ENCODE results near the gene DNPEP.

DNPEP gene

DNA sequence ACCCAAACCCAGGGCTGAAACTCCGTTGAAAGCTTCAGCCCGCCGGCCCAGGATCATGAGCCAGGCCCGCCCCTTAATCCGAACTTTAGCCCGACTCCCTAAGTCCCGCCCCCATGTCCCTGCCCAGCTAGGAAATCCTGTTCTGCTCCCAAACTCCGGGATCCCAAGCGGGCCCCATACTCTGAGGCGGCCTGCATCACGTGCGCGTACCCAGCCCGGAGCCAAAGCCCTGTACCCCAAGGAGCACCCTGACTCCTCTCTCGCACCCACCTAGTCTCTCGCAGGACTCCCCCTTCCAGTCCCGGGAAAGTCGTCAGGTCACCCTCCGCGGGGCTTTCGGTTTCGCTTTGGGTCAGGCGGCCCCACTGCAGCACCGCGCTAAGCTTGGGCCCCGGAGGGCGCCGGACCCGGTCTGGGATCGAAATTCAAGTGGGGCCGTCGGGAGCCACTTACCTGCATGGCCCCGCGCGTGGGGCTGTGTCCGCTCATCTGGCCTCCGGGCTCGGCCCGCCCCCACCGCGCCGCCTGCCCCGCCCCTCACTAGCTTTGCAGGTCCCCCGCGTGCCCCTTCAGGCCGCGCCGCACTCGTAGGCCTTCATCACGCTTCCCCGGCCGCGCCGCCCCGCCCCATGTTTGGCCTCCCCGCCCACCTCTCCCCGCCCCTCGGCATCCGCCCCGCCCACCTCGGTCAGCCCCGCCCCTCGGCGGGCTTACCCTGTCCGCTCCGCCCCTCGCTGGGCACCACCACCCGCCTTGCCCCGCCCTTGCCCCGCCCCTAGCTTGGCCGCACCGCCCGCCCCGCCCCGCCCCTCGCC lies at the start of gene DNPEP:
TSS of gene DNPEP (minus strand) at position 607 of the 815 bp plus-strand sequence. CDS start at position 489, 118 bp downstream.
- peak; percentile 78 to 86 for DNase-seq

DNA sequence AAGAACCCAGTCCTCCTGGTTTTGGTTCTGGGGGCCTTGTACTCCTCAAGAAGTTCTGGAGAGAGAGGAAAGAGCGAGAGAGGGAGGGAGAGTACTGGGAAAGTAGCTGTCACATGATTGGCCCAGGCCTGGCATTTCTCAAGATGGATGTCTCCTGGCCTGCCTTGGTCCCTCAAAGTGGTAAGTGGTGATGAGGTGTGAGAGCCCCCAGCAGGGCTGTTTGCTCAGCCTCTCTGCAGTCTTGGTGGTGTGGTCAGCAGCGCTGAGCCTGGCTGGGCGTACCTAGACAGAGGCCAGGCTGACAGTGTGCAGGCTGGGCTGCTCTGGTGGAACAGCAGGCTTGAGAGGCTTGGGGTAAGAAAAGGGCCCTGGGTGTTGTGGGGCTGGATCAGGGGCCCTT lies 49.4 kb upstream of the DNPEP start:
- DNase-seq = no peak

DNA sequence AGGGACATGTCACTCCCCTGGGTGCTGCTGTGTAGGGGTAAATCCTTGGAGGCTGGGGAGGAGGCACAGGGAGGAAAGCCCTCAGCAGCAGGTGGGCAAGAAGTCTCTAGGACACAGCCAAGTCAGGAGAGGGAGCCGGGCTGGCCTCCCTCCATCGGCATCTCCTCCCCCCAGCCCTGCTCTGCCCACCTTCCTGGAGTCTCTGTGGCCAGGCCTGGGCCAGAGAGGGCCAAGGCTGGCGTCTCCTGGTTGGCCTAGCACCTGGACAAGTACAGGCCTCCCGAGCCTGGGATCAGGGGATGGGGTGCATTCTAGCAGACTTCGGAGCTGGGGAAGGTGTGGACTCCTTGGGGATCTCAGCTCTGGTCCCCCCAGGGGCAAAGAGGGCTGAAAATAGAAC lies 48.8 kb upstream of the DNPEP start:
- DNase-seq = no peak

DNA sequence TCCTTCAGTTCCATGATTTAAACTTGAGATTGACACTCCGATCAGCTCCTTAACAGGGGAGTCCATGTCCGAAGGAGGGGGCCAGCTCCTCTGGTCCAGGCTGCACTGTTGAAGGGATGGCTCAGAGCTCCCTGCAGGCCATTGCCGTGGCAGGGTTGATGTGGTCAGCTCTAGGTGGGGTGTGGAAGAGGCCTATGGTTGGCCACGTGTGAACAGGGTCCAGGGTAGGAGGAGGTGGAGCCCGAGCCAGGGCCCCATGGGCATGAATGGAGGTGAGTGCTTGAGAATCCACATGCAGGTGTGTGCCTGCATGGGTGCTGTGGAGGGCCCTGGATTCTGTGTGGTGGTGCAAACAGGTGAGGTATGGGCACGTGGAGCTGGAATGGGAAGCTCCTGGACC lies 48.0 kb upstream of the DNPEP start:
- DNase-seq = no peak

DNA sequence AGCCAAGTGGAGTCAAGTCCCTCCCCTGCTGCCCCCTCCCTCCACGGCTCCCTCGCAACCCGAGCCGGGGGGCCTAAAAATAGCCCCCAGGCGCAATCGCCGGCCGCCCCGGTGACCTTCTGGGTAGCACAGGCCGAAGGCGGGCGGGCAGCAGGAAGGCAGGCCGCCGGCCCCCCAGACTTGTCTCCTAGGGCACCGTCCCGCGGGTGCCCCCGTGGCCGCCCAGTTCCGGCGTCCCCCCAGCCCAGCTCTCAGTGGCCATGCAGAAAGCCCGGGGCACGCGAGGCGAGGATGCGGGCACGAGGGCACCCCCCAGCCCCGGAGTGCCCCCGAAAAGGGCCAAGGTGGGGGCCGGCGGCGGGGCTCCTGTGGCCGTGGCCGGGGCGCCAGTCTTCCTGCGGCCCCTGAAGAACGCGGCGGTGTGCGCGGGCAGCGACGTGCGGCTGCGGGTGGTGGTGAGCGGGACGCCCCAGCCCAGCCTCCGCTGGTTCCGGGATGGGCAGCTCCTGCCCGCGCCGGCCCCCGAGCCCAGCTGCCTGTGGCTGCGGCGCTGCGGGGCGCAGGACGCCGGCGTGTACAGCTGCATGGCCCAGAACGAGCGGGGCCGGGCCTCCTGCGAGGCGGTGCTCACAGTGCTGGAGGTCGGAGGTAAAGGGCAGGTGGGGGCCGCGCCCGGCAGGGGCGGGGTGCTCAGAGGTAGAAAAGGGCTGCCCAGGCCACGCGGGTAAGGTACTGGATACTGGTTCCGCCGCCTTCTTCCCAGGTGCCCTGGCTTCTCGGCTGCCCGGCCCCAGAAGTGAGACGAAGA lies 47.2 kb upstream of the DNPEP start, which contains the start of gene SPEG:
TSS of gene SPEG (plus strand) at position 126 of the 808 bp plus-strand sequence. CDS start at position 261, 135 bp downstream.
- no peak for DNase-seq

DNA sequence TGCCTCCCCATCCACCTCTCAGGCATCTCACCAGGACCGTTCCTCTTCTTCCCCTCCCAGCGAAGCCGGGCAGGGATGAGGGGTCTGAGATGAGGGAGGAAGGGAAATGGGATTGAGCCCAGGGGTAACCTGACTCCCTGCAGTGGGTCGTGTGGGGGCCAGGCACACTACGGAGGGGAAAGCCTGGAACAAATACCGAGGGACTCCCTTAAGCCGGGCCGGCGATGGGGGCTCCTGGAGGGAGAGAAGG lies 46.7 kb upstream of the DNPEP start:
- no peak for DNase-seq

DNA sequence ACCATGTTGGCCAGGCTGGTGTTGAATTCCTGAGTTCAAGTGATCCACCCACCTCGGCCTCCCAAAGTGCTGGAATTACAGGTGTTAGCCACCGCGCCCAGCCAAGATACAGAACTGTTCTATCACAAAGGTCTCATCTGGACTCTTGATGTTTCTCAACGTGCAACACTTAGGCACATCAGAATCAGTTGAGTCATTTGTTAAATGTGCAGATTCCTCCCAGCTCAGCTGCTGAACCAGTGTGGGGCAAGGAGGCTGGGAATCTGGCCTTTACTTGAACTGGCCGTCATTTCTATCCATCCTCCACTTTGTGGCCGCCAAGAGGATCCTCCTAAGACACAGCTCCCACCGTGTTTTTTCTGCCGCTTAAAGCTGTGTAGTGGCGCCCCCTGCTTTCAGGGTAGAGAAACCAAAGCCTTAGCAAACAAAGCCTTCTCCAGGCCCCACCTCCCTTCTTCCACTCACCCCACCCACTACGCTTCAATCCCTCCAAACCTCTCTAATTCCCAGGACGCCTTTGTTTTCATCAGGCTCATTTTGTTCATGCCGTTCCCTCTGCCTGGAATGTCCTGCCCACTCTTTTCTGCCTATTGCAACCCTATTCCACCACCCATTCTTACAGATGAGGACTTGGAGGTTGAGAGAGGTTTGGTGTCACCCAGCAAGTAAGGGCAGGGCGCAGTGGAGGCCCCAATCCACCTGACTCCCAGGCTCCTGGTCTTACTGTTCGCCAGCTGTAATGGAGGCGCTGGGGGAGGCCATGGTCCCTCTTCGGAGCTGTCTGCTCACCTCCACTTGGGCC lies 46.2 kb upstream of the DNPEP start:
- peak in 1 of 2 experiments; percentile 25 for DNase-seq

DNA sequence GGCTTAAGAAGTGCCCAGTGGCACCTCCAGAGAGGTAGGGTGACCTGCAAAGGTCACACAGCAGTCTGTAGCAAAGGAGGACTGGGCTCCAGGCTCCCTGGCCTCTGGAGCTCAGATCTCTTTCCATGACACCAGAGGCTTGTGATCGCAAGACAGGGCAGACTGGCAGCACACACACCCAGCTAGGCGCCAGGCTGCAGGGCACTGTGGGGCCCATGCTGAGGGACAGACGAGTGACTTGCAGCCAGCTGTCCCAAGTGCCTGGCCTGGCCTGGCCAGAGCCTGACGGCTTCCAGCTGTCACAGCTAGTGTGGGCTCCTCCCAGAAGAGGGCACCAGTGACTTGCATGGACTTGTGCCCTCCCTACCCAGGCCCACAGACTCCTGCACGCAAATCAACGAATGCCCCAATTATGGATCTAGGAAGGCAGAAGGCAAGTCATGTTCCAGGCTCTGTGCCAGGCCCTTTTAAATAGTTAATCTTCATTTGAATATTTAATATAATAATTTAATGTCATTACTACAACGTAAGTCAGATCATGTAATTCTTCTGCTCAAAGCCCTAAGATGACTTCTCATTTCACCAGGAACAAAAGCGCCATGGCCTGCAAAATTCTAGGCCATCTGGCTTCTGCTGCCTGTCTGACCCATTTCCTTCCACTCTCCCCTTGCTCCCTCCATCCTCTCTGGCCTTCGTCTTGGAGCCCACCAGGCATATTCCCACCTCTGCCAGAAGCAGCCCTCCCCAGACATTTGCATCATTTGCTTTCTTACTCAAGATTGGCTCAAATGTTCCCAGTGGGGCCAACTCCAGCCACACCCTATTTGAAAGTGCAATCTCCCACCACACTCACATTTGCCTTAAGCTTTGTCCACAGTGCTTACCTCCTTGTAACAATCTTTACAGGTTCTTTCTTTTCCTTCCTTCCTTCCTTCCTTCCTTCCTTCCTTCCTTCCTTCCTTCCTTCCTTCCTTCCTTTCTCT lies 43.2 kb upstream of the DNPEP start:
- DNase-seq = peak; percentile 60 to 62

DNA sequence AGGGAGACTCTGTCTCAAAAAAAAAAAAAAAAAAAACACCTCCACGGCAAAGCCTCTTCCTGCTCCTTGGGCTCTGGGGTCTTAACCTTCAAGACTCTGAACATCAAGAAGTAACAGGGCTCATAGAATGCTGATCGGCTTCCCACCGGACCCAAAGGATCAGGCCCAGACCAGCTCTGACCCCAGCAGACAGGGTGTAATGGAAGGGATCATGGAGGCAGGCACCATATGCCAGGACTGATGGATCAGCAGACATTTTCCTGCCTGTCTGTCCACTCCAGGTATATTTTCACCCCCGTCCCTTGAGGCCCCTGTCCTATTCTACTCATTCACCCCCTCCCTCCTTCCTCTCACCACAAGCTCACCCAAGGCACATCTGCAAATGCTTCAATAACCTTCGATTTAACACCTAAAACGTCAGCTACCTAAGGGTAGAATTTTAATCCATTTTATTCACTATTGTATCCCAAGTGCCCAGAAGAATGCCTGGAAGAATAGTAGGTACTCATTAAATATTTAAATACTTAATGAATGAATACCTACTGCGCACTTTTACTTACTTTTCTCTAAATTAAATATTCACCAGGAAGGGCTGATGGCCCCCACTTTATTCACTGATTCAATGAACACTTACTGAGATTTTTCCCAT lies 42.4 kb upstream of the DNPEP start:
- DNase-seq = no peak

DNA sequence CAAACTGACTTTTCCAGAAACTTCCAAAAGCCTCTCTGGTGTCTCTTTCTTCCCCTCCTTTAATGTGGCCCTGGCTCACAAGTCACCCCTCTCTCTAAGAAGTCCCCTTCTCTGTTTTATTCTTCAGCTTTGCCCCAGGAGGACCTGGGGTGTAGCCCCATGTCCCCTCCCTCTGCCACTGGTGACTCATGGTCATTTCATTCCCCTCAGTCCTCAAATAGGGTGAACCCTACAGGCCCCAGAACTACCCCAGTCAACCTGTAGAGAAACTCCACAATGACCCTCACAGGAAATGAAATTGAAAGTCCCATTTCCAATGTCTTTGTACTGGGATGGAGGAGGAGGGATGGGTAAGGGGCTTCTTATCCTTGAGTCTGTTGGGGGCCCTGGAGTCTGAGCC lies 40.8 kb upstream of the DNPEP start:
- DNase-seq = no peak

DNA sequence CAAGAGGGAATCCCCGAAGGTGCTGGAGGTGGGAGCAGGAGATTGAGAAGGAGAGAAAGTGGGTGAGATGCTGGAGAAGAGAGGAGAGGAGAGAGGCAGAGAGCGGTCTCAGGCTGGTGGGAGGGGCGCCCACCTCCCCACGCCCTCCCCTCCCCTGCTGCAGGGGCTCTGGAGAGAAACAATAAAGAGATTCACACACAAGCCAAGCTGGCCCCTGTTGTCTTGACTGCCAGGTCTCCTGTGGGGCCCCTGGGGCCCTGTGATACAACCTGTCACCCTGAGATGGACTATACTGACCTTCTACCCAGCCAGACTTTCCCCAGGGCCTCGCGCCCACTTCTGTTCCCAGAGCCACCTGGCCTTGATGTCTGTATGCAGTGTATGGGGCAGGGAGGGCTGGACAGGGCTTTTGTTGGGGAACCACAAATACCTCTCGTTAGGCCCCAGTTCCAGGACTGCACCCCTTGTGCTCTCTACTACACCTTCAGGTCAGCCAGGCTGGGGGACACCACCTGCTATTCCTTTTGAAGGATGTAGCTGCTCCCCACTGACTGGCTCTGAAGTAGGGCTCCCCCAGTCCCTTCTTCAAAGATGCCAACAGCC lies 38.9 kb upstream of the DNPEP start:
- no peak for DNase-seq

DNA sequence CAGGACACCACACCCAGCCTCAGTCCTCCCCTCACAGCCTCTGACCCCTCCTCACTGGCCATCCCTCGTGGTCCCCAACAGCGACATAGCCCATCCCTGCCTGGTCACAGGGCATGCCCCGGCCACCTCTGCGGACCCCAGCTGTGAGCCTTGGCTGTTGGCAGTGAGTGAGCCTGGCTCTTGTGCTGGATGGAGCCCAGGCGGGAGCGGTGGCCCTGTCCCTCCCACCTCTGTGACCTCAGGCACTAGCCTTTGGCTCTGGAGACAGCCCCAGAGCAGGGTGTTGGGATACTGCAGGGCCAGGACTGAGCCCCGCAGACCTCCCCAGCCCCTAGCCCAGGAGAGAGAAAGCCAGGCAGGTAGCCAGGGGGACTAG lies 38.3 kb upstream of the DNPEP start:
- DNase-seq = no peak

DNA sequence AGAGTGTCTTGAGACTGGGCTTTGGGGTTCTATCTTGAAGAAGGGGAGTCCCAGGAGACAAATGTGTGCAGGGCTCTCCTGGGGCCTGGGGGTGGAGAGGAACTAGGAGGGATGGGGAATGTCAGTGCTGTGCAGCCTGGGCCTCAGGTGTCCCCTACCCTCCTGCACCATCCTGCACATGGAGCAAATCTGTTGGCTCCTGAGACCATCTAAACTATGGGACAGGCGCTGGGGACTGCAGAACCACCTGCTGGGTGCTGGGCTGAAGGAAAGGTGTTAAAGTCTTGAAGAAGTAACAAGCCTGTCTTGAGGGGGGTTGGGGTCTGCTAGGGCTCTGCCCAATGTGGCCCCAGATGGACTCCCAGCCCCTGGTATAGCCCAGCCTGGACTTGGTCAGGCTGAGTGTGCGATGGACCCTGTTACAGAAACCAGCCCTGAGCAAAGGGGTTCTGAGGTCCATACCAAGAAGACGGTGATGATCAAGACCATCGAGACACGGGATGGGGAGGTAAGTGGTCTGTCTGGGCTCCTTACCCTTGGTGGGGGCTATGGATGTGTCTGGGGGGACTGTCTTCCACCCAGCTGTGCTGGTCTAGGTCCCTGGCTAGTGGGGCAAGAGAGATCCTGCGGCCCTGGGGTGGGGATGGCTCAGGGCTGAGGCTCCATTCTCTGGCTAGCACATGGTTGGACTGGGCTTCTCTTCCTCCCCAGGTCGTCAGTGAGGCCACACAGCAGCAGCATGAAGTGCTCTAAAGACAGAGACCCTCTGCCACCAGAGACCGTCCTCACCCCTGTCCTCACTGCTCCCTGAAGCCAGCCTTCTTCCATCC lies 37.7 kb upstream of the DNPEP start:
- DNase-seq = no peak

DNA sequence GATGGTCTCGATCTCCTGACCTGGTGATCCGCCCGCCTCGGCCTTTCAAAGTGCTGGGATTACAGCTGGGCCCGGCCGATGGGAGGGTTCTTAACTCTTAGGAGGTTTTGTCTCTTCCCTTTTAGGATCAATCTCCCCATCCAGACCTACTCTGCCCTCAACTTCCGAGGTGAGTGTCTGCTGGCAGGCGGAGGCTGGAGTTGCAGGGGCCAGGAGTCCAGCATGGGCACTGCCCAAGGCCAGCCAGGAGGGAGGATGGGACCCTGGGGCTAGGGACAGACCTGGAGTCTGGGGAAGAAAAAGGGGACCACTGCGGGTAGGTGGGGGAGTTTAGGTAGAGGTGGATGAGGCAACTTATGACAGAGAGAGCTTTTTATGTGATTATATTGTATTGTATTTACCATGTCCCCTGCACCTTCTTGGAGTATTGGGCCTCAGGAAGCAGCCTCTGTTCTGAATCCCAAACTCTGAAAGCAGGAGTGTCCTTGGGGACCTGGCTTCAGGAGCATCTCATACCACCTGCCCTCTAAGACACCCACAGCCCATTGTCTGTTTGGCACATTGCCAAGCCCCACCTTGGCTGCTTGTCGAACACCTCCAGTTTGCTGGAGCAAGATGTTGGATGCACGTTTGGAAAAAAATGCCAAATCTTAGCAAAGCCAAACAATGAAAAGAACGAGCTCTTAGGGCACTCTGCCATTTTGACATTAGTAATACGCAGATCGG lies 36.1 kb upstream of the DNPEP start:
- DNase-seq = no peak

DNA sequence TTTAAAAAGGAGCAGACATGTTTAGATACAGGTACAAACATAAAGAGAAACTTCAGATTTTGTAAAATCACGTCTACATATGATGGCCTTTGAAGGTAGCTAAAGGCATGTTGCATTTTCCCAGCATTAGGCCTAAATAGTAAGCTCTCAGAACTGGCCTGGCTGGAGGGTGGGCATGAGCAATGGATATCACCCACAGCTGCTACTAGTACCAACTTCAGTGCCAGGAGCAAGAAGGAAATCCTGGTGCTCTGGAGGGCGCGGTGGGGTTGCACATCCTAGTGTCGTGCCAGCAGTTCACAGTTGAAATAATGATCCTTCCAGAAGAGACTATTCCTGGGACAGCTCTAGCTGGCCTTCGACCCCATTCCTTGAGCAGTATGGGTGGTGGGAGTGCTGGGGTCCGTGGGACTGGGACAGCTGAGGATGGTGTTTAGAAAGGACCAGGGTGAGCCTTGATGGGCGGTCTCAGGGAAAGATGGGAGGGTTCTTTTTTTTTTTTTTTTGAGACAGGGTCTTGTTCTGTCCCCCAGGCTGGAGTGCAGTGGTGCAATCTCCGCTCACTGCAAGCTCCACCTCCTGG lies 35.3 kb upstream of the DNPEP start:
- no peak for DNase-seq

DNA sequence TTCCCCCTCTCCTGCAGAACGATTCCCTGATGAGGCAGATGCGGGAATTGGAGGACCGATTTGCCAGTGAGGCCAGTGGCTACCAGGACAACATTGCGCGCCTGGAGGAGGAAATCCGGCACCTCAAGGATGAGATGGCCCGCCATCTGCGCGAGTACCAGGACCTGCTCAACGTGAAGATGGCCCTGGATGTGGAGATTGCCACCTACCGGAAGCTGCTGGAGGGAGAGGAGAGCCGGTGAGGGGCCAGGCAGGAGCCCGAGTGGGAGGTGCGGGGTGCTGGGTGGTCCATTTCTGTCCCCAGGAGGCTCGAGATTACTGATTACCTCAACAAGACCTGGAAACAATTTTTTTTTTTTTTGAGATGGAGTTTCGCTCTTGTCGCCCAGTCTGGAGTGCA lies 33.6 kb upstream of the DNPEP start:
- DNase-seq = no peak

DNA sequence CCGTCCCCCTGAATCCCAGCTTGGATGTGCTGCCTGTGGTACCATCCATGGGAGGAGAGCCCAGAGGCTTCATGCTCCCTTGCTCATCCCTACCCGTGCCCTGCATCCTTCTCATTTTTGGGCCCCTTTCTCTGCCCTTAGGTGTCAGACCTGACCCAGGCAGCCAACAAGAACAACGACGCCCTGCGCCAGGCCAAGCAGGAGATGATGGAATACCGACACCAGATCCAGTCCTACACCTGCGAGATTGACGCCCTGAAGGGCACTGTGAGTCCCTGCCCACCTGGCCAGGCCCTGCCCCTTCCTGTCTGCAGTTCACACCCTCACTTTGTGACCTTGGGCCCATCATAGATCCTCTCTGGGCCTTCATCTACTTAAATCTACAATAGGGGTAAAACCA lies 33.0 kb upstream of the DNPEP start:
- no peak for DNase-seq

DNA sequence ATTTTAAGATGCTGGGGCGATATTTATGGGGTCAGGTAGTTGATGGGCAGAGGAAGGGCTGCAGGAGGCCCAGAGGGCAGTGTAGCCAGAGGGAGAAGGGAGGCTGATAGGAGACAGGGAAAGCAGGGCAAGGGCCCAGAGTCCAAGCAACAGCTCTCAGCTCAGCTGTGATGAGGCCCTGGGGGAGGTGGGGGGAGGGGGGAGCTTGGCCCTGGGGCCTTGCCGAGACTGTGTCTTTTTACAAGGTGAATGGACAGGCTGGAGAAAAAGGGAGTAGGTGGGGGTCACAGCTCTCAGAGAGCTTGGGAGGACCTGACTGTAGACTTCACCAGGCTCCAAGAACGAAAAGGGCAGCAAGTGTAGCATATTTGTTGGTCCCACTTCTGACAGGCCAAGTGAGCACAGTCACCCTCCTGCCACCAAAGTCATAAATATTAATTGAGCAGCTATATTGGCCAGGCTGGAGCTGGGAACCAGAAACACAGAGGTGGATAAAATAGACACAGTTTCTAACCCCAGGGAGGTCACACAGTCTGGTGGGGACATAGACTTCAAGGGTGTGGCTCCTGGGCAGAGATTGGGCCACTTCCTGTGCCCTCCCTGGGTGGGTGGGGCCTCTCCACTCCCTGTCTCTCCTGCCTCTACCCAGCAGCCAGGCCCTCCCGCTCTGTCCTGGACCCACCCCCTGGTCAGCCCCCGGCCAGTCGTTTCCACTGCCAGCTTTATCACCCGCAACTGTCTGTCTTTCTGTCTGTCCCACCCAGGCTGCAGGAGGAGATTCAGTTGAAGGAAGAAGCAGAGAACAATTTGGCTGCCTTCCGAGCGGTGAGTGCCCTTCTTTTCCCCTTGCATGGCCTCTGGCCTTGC lies 31.9 kb upstream of the DNPEP start:
- no peak for DNase-seq

DNA sequence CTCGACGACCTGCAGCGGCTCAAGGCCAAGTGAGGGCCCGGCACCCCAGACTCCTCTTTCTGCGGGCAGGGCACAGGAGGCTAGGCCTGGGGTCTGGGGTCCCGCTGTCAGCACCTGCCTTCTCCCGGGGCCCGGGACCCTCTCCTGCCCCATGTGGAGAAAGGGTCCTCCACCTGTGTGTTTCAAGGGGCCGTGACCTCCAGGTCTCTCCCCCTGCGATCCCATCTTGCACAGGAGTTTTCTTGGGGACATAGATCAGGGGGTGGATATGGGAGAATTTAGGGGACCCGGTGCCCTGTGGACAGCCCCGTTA lies 31.3 kb upstream of the DNPEP start:
- DNase-seq = no peak

Data from SHP77 (cell line).